GM12874 (cell line): ENCODE measurements around the gene ARHGEF12.

ENCODE experiments used
- CTCF ChIP-seq: IDR thresholded peaks from 2 replicates; pipeline ENCODE4 v1.5.1; 2011; ENCODE audit warnings: low read depth, mild to moderate bottlenecking, control low read depth, low read length, moderate library complexity; ENCODE audit not compliant: insufficient read depth

The ARHGEF12 gene

GRCh38 chr11:120517390-120517761 is 181.2 kb downstream of the ARHGEF12 start:
- no peak for TF ChIP-seq CTCF

- TF ChIP-seq CTCF: no peak
These were observed 181.6 kb downstream of the ARHGEF12 start for GRCh38 chr11:120517801-120518291.

DNA sequence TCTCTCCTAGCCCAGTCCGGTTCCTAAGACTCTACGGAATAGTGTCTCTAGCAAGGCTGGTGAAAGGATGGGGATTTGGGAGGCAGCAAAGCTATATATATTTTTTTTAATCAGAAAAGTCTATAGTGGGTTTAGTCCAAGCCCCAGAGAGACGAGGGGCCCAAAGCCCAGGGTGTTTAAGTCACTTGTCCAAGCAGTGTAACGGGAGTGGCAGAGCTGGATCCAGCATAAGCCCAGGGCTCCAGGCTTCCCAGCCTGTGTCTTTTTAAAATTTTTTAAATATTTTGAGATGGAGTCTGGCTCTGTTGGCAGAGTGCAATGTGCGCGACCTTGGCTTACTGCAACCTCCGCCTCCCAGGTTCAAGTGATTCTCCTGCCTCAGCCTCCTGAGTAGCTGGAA is 182.1 kb downstream of the ARHGEF12 start:
- TF ChIP-seq CTCF: no peak

GRCh38 chr11:120519474-120519873 is 183.3 kb downstream of the ARHGEF12 start:
- no peak for TF ChIP-seq CTCF

DNA sequence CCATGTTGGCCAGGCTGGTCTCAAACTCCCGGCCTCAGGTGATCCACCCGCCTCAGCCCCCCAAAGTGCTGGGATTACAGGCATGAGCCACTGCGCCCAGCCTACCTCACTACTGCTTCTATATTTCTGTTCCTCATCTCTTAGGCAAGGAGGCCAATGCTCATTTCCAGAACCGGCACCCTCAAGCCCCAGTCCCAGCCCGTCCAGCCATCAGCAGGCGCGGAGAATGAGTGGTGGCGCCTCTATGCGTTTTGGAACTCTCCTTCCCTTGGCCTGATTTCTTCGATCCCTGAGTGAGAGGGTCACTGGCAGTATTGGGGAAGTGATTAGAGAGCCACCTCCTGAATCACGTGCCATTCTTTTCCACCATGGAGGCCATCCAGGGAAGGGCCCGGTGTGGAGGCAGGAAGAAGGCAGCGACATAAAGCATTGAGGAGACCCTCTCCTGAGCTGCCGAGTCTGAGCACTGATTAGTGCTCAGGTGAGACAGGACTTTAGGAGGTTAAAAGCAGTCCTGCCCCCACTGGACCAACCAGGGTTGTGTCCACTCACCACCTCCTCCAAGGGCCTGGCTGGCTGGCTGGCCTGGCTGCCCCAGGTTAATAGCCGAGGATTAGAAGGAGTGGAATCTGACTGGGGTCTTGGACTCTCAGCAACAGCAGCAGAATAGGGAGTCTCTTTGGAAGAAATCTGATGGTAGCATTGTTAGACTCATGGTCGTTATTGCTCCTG is 184.0 kb downstream of the ARHGEF12 start:
- TF ChIP-seq CTCF: no peak

DNA sequence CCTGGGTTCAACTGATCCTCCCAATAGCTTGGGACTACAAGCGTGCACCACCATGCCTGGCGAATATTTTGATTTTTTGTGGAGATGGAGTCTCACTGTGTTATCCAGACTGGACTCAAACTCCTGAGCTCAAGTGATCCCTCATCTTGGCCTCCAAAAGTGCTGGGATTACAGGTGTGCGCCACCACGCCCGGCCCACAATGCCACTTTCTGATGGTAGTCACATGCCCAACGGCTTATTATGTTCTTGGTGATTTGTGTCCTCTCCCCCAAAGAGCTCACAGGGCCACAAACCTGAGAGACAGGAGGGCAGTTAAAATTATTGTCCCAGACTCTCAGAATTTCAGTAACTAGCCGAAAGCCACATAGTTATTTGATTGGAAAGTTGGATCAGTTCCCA is 185.0 kb downstream of the ARHGEF12 start:
- TF ChIP-seq CTCF: no peak

DNA sequence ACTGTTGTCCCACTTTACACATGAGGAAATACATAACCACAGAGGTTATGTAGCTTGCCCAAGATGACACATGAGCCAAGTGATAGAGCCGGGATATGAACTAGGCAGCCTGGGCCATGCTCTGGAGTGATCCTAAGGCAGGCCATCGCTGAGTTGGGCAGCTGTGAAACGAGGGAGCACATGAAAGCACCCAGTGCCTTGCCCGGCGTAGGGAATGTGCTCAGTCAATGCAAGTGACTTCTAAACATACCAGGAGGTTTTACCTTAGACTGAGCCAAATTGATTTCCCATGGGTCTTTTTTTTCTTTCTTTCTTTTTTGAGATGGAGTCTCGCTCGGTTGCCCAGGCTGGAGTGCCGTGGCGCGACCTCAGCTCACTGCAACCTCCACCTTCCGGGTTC is 185.8 kb downstream of the ARHGEF12 start:
- TF ChIP-seq CTCF: no peak

- no peak for TF ChIP-seq CTCF
These were observed 186.5 kb downstream of the ARHGEF12 start for GRCh38 chr11:120522736-120523135.
